ENCODE measurements around the gene ATL3.
"Not testable (repeated sequence)": the region's sequence is repeated elsewhere in the genome, so short reads cannot be mapped to it uniquely, and the experiment has no call there.

Gene ATL3

GRCh38 chr11:63681321-63682065 lies 10.3 kb upstream of the ATL3 start, which contains the start of gene RTN3:
Gene RTN3, plus strand, starts transcription at chr11:63681500. Its CDS starts 137 bp downstream, at chr11:63681637.
- peak; percentile 89 for DNase-seq

- no peak for DNase-seq
Observed at GRCh38 chr11:63680834-63681320, 9.7 kb upstream of the ATL3 start.

GRCh38 chr11:63673579-63673978 lies 2.4 kb upstream of the ATL3 start:
- DNase-seq: no peak

GRCh38 chr11:63672936-63673539 lies 1.9 kb upstream of the ATL3 start:
- no peak for DNase-seq

GRCh38 chr11:63672156-63672463 lies 934 bp upstream of the ATL3 start:
- DNase-seq: no peak

GRCh38 chr11:63670433-63671321 lies 499 bp downstream of the ATL3 start:
- no peak for DNase-seq

- DNase-seq: no peak
Observed at GRCh38 chr11:63670096-63670432, 1.1 kb downstream of the ATL3 start.

GRCh38 chr11:63667995-63668795 lies 3.0 kb downstream of the ATL3 start:
- no peak for DNase-seq

- no peak for DNase-seq
Observed at GRCh38 chr11:63666874-63667273, 4.3 kb downstream of the ATL3 start.

- DNase-seq: no peak
Observed at GRCh38 chr11:63663809-63664208, 7.4 kb downstream of the ATL3 start.

- DNase-seq: no peak
Observed at GRCh38 chr11:63660972-63661371, 10.2 kb downstream of the ATL3 start.

- DNase-seq: no peak
Observed at GRCh38 chr11:63652671-63653070, 18.5 kb downstream of the ATL3 start.

GRCh38 chr11:63643205-63643604 lies 28.0 kb downstream of the ATL3 start:
- no peak for DNase-seq

- DNase-seq: no peak
Observed at GRCh38 chr11:63641727-63642126, 29.4 kb downstream of the ATL3 start.

GRCh38 chr11:63639199-63639832 lies 31.9 kb downstream of the ATL3 start:
- peak; percentile 7 for DNase-seq

GRCh38 chr11:63638436-63638835 lies 32.7 kb downstream of the ATL3 start:
- DNase-seq: not testable (repeated sequence)

- DNase-seq: peak; percentile 62
Observed at GRCh38 chr11:63635762-63636465, 35.3 kb downstream of the ATL3 start.

- peak; percentile 31 for DNase-seq
Observed at GRCh38 chr11:63629426-63629825, 41.8 kb downstream of the ATL3 start.

GRCh38 chr11:63623513-63624140 lies 47.5 kb downstream of the ATL3 start:
- DNase-seq: no peak

- no peak for DNase-seq
Observed at GRCh38 chr11:63622323-63622722, 48.9 kb downstream of the ATL3 start.

GRCh38 chr11:63621071-63621470 lies 50.1 kb downstream of the ATL3 start:
- DNase-seq: no peak

Data from NCI-H1694 treated with DMSO at 0.1 percent for 48 hours (cell line).